HG03521 (cell line): ENCODE results near the gene ARHGEF11.

Experiments
- ATAC-seq: cut with Tn5 transposase; IDR thresholded peaks from one replicate; pipeline ENCODE4 v1.9.1; 2021; ENCODE audit warnings: mild to moderate bottlenecking, moderate library complexity; ENCODE audit not compliant: unreplicated experiment

The ARHGEF11 gene

DNA sequence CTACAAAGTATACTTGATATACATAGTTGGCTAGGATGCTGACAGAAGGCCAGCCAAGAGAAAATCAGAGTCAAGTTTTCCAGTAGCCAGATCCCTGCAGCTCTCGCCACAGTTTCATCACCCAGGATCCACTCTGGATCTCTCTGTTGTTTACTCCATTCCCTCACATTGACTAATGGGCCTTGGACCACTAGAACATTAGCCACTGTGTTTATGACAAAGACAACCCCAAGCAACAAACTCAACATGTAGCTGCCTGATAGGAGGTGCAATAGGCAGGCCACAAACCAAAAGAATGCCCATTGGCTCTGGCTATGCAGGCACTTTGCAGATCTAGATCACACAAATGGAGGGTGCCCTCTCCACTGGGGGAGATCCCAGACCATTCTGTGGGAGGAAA is 44.2 kb downstream of the ARHGEF11 start:
- ATAC-seq = no peak

DNA sequence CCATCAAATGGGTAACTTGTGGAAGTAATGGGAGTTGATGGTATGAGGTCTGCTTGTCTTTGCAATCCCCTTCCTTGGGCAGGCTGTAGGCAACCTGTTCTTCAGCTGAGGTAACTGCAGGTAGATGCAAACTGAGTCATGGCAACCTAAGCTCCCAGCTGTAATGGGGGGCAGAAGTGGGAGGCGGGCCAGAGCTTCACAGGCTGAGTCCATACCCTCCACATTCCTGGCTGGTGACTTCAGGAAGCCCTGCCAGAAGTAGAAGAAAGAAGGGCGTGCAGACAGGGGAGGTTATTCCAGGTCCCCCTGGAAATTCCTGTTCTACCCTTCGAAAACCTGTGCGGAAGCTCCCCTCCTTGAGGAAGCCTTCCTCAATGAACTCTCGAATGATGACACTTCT is 44.9 kb downstream of the ARHGEF11 start:
- ATAC-seq = no peak

DNA sequence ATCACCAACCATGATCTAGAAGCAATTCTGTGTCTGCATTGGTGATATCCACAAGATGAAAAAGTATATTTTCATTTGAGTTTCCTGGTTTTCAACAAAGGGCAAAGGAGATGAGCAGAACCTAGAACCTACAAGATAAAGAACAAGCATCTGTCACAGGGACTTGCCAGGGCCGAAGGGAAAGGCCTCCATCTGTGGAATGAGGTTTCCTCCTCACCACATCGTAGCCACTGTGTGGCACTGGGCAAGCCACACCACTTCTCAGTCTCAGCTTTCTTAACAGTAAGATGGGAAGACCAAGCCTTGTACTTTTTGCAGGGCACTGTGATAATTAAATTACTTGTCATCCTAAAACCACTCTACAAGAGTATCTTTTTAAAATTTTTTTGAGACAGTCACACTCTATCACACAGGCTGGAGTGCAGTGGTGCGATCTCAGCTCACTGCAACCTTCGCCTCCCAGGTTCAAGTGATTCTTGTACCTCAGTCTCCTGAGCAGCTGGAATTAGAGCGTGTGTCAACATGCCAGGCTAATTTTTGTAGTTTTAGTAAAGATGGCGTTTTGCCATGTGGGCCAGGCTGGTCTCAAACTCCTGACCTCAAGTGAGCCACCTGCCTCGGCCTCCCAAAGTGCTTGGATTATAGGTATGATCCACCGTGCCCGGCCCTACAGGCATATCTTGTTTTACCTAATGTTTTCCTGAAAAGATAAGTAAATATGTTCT is 45.8 kb downstream of the ARHGEF11 start:
- no peak for ATAC-seq

DNA sequence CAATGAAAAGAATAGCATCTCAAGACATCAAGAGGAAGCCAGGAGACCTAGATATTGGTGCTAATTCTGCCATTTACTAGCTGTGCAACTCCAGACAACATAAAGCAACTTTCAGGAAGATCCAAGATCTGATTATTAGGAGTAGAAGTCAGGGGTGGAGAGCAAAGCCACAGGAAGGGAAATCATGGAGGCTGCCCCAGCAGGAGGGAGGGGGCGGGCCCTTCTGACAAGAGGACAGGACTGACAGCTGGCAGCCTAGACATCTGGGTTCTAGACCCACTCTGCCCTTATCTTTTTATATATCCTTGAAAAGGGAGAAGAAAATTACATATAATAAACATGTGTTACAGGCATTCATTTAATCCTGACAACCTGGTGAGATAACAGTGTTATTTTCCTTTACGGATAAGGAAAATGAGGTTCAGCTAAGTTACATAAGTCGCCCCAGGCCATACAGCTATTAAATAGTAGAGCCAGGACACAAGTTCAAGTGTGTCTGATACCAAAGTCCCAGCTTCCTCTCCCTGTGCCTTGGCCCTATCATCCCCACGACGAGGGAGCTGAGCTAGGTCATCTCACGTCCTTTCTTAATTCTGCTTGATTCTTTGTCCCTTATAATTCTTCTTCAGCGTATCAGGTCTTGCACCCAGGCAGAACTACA is 46.6 kb downstream of the ARHGEF11 start:
- ATAC-seq = no peak

DNA sequence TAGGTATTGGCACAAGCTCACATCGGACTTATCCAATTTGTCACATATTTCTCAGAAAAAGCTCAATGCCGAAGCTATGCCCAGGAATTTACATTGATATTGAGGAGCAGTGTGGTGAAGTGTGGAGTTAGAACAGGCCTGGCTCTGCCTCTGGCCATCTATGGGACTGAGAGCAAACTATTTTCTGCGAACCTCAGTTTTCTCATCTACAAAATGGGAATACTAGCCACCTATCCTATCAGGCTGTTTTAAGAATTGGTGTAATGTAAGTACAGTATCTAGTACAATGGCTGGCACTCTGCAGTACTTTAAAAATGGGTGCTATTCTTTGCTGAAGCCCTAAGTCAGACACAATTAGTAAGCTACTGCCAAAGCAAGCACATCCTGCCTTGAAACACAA is 47.2 kb downstream of the ARHGEF11 start:
- no peak for ATAC-seq

DNA sequence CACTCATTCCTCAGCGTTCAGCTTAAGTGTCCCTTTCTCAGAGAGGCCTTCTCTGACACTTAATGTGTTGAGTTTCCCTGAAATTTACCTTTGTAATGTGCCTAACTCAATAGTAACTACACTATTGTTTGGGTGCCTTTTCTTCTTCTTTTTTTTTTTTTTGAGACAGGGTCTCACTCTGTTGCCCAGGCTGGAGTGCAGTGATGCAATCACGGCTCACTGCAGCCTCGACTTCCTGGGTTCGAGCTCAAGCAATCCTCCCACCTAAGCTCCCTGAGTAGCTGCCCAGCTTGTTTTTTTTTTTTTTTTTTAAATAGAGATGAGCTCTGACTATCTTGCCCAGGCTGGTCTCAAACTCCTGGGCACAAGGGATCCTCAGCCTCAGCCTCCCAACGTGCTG is 50.1 kb downstream of the ARHGEF11 start:
- no peak for ATAC-seq

DNA sequence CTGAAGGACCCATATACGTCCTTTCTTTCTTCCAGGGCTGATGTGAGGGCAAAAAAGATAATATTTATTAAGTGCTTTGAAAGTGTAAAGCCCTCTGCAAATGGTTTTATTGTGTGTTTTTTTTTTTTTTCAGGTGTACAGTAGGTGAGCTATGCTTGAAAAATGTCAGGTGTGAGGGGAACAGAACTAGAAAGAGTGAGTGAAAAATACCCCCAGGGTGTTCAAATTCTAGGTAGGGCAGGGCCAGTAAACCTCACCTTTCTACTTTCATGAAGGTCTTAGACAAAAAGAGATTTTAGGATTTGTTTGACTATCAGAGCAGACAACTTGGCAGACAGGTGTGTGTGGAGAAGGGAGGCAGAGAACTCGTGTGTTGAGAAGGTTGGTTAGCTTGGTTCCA is 51.3 kb downstream of the ARHGEF11 start:
- no peak for ATAC-seq

DNA sequence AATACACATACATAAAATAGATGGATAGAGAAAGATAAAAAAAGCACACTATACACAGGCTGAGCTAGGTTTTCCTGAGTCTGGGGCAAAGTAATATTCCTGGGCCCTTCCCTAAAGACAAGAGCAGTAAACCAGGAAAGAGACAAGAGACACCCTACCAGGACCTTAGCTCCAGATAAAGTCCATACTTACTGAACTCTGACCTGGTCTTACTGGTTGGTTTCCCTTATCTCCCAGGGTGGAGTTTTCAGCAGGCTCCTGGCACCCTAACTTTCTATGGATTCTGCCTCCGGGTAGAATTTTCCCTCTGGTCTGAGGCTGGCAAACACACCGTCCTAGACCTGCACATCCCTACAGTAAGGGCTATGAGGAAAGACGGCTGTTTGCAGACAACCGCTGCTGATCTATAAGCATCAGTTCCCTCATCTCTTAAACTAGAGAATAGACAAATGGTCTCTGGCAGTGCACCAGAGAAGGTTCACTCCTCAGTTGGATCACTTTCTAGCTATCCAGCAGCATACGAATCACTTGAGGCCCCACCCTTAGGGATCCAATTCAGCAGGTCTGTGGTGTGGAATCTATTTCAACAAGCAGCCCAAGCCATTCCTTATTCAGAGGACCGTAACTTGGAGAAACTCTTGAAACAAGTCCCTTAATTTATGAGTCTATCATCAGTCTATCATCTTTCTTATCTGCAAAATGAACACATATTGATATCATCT is 52.0 kb downstream of the ARHGEF11 start:
- no peak for ATAC-seq

DNA sequence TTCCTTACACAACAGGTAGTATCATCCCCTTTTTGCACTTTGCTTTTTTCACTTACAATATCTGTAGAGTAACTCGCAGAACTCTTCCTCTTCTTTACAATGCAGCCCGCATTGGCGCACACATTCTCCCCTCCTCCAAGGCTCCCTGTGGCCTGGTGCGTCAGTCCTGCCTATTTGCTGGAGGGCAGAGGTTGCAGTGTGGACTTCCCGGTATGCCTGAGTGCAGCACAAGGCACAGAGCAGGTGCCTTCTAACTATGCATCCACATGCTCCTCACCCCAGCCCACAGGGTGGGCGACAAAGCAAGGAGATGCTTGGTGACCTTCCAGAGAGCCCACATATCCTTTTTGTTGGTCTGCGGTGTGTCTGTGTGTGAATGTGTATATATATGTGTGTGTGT is 53.3 kb downstream of the ARHGEF11 start:
- no peak for ATAC-seq

DNA sequence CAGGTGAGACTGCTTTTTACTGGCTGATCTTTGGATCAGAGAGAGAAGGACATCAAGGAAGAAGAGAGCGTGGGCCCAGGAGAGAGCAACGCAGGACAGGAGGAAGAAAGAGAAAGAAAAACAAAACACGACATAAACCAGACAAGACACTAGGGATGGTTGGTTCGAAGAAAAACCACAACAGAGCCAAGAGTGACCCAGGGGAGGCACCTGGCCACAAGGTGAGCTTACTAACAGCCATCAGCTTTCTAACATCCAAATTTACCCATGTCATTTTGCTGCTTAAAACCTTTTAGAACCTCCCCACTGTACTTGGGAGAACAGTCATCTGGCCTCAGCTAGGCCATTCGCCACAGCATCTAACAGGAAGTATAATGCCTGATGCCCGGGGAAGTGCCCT is 57.8 kb downstream of the ARHGEF11 start:
- ATAC-seq = no peak

DNA sequence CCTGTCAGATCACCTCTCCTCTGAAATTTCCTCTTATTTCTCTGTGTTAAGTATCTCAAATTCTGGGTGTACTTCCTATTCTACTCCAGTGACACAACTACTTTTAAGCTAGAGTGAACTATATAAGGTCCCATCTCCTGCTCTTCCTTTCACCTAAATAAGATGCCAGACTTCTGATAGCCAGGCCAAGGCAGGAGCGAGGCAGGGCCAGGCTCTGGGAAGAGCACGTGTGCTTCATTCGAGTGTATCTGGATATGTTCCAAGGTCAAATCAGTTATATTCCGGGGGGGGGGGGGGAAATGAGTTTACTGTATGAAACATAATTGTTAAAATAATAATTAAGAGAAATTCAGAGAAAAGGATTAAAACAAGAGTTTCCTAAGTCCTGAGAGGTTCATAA is 65.0 kb downstream of the ARHGEF11 start:
- no peak for ATAC-seq

DNA sequence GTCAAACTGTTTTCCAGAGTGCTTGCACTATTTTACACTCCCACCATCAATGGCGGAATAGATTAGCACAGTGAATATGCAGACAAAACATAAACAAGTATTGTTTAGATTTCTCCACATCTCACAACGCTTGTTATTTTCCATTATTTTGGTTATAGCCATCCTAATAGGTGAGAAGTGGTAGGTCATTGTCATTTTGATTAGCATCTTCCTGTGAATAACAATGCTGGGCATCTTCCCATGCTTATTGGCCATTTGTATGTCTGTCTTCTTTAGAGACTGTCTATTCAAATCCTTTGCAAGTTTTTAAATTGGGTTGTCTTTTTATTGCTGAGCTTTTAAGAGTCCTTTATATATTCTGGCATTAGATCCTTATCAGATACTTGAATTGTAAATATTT is 70.5 kb downstream of the ARHGEF11 start:
- no peak for ATAC-seq

DNA sequence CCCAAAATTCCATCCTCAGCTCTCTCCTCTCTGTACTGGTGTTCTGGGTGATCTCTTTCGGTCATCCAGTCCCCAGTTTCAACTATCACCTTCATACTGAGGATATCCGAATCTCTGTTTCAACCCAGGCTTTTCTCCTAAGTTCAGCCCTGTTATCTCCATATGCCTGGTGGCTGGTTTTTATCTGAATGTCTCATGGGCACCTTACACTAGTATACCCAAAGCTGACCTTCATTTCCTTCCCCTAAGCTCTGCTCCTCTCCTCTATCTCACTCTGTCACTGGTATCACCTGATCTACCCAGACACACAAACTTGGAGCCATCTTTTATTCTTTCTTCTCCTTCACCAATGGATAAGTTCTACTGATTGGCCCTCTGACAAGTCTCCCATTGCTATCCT is 72.1 kb downstream of the ARHGEF11 start:
- ATAC-seq = no peak

DNA sequence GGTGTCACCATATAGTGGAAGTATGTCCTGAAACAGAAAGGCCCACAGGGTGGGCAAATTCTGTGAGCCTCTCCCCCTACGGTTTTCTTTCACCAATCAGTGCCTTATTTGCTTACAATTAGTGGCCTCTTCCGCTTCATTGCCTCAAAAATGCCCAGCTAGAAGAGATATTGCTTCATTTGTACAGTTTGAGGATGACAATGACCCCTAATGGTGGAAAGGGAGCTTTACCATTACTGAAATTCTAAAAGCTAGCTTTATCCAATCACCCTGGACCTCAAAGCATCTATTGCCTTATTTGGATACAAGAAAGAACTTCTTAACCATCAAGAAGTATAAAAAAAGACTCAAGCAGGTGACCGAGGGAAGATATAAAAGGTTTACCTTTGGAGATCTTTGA is 75.5 kb downstream of the ARHGEF11 start:
- ATAC-seq = no peak

DNA sequence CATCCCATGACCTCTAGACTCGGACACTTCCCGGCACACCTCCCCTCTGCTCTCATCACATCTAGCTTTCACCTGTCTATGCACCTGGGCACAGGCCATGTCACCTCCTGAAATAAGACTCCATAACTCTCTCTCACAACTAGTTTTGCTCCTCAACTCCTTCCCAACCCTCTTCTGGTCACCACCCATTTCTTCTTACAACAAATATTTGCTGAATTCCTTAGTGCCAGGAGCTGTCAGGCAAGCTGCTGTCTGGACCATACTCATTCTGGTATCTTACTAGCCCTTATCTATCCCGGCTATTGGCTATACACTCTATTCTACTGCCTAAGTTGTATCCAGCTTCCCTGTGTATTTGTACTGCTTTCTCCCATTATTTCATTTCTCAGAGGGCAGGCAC is 76.0 kb downstream of the ARHGEF11 start:
- ATAC-seq = no peak

DNA sequence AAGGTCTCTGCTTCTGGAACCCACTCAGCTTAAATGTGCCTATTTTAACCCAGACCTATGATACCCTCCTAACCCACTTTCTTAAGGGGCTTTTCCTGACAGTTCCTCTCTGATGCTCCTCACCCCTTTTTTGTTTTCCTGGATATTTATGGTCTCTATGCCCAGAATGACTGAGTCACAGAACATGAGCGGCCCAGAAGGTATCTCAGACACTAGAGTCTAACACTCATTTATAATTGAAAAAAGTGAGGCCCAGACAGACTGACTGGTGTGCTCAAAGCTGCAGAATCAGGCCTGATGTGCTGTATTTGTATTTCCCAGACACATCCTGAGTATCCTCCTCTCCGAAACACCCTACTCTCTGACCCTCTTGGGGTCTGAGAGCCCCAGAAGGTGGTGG is 81.1 kb downstream of the ARHGEF11 start:
- no peak for ATAC-seq

DNA sequence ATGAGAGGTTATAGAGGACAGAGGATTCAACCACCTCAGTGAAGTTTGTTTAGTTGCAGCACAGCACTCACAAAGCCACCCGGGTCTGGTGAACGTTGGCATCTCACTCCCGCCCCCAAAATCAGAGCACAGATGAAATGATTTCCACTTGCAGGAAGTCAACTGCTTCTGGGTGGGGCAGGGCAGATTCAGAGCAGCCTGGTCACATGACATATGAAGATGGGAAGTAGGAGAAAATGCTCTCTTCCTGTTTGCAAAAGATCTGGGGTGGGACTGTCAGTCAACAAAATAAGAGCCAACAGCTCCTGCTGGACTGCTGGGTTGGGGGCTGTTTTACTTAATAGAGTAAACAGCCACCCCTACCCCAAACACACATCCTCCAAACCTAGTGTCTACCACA is 81.9 kb downstream of the ARHGEF11 start:
- ATAC-seq = no peak

DNA sequence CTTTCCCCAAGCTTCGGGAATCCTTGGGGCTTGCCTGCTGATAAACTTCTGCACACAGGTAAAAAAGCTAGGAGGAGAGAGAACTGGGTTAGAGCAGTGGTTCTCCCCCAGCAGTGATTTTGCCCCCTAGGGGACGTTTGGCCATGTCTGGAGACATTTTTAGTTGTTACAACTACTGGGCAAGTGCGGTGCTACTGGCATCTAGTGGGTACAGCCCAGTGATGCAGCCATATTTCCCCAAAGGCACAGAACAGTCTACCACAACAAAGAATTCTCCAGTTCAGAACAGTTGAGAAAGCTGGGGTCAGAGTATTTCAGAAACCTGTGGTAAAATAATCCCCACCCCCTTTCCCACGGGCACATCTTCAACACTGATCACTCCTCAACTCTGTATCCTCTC is 83.8 kb downstream of the ARHGEF11 start:
- no peak for ATAC-seq

DNA sequence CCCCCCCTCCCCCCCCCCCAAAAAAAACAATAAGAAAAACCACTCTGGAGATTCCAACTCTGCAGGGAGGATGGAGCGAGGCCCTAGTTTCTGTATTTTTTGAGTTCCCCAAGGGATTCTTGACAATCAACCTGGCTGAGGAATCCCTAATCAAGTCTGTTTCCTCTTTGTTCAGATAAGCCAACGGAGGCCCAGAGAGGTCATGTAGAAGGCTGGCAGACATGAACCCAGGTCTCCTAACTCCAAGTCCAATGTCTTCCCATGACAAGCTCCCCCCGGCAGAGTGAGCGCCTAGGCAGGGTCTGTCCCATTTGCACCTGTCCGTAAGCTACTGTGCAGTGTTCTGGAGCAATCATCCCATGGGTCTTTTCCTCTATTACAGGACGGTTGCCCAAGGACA is 85.6 kb downstream of the ARHGEF11 start:
- no peak for ATAC-seq

DNA sequence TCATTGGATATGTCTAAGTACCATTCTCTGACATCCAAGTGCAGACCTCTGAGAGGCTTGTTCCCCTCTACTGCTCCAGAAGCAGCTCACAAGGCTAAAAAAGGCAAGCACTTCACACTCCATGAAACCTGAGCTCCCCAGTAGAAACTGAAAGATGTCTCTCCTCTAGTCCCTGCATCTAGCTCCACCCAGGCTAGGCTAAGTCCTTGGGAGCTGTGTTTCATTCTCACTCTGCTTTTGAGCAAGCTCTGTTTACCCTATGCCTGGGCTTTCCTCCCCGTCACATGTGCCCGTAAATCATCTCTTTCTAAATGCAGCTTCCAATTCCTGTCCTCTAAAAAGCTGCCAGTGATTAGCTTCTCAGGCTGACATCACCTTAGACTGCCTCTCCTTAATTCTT is 86.1 kb downstream of the ARHGEF11 start:
- no peak for ATAC-seq

DNA sequence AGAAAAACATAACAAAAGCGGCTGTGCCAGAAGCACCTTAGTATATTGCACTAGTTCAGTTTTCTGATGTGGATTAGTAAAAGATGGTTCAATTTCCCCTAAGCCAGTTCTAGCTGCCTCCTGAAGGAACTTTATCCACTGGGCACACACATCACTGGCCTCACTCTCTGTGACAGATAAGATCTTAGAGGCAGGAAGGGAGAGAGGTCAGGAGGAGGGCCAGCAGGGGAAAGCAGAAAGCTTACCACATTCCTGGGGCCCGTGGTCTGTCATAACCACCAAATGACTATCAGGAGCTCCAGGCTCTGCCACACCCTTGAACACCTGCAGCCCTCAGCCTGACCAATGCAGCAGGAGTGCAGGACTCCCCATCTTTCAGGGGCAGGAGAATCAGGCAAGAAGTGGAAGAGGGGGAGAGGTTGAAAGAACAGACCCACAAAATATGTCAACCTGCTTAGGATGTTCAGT is 87.3 kb downstream of the ARHGEF11 start:
- ATAC-seq = no peak

DNA sequence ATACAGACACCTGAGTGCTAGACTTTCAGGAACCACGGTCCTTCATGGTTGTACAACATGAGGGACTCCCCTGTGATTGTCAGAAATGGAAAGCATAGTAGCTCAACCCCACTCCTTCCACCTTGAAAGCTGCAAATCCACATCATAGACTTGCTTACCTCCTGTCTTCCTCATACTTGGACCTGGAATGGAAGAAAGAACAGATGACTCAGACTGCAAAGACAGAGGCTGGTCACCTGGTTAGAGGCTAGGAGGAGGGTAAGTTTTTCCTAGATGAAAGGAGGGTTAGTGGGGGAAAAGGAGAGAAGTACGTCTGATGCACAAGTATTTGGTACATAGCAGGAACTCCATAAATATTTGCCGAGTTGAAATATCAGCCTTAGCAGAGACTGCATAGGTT is 87.9 kb downstream of the ARHGEF11 start:
- ATAC-seq = no peak
